Neuronal stem cell (in vitro differentiated cells): Measurements from ENCODE around the gene ARMH3.

Experiments
- DNase-seq: peaks from one replicate; pipeline ENCODE4 v3.0.0-alpha.2; 2013; ENCODE audit warnings: low spot score
- H2AFZ ChIP-seq: one replicate; pipeline ENCODE4 v1.6.1; 2013; ENCODE audit warnings: mild to moderate bottlenecking, low read length, inconsistent platforms
- H2AK5ac ChIP-seq: 2 replicates; pipeline ENCODE4 v1.6.1; 2013; ENCODE audit warnings: low read depth, mild to moderate bottlenecking, inconsistent platforms, low read length, moderate library complexity, mixed read lengths
- H2BK120ac ChIP-seq: 2 replicates; pipeline ENCODE4 v1.6.1; 2013; ENCODE audit warnings: low read depth, mild to moderate bottlenecking, inconsistent platforms, low read length, moderate library complexity, mixed read lengths
- H2BK12ac ChIP-seq: one replicate; pipeline ENCODE4 v1.6.1; 2013; ENCODE audit warnings: low read length, inconsistent platforms
- H2BK15ac ChIP-seq: 2 replicates; pipeline ENCODE4 v1.6.1; 2013; ENCODE audit warnings: mild to moderate bottlenecking, low read length, inconsistent platforms, mixed read lengths
- H2BK5ac ChIP-seq: one replicate; pipeline ENCODE4 v1.6.1; 2013; ENCODE audit warnings: inconsistent platforms, mild to moderate bottlenecking, low read length, moderate library complexity
- H3K14ac ChIP-seq: one replicate; pipeline ENCODE4 v1.6.1; 2013; ENCODE audit warnings: low read length, inconsistent platforms
- H3K18ac ChIP-seq: 2 replicates; pipeline ENCODE4 v1.6.1; 2013; ENCODE audit warnings: low read length, inconsistent platforms
- H3K23ac ChIP-seq: 2 replicates; pipeline ENCODE4 v1.6.1; 2013; ENCODE audit warnings: low read depth, mild to moderate bottlenecking, mixed read lengths, low read length, inconsistent platforms; ENCODE audit not compliant: poor library complexity
- H3K27ac ChIP-seq: replicated peaks from 3 replicates; pipeline ENCODE4 v1.5.1; 2013; ENCODE audit warnings: low read length, inconsistent platforms
- H3K27me3 ChIP-seq, 3 experiments: 2 replicates each; pipeline ENCODE4 v1.6.1; 2013; ENCODE audit warnings: low read length in 3 of 3, mild to moderate bottlenecking in 2 of 3, inconsistent platforms in 1 of 3, low read depth in 1 of 3, mixed read lengths in 1 of 3, moderate library complexity in 1 of 3; ENCODE audit not compliant: control insufficient read depth in 3 of 3, insufficient read depth in 3 of 3
- H3K36me3 ChIP-seq, 2 donors: replicated peaks in 1 of 2; 2 replicates each; pipeline ENCODE4 v1.6.1; 2013; ENCODE audit warnings: low read length in 2 of 2; ENCODE audit not compliant: control insufficient read depth in 2 of 2, insufficient read depth in 2 of 2
- H3K4ac ChIP-seq: 2 replicates; pipeline ENCODE4 v1.6.1; 2013; ENCODE audit warnings: inconsistent platforms, mild to moderate bottlenecking, low read length, moderate library complexity
- H3K4me1 ChIP-seq, 2 donors: 1 replicate in 1 of 2; 2 replicates in 1 of 2; pipeline ENCODE4 v1.6.1; 2013; ENCODE audit warnings: low read length in 2 of 2, low read depth in 1 of 2; ENCODE audit not compliant: control insufficient read depth in 2 of 2, insufficient read depth in 1 of 2
- H3K4me2 ChIP-seq: one replicate; pipeline ENCODE4 v1.6.1; 2013; ENCODE audit warnings: mild to moderate bottlenecking, low read length, inconsistent platforms; ENCODE audit not compliant: insufficient read depth, poor library complexity, severe bottlenecking
- H3K4me3 ChIP-seq, 2 donors: 2 replicates each; pipeline ENCODE4 v1.5.1; 2013; ENCODE audit warnings: low read length in 2 of 2, mild to moderate bottlenecking in 2 of 2, inconsistent platforms in 1 of 2, moderate library complexity in 1 of 2
- H3K79me1 ChIP-seq: one replicate; pipeline ENCODE4 v1.6.1; 2013; ENCODE audit warnings: low read depth, mild to moderate bottlenecking, inconsistent platforms, low read length, moderate library complexity
- H3K9ac ChIP-seq: one replicate; pipeline ENCODE4 v1.6.1; 2013; ENCODE audit warnings: mild to moderate bottlenecking, low read depth, low read length, inconsistent platforms; ENCODE audit not compliant: poor library complexity
- H3K9me3 ChIP-seq, 2 donors: replicated peaks in 1 of 2; 2 replicates each; pipeline versions ENCODE3 to v1.6.1; 2013; ENCODE audit warnings: low read length in 2 of 2, mild to moderate bottlenecking in 2 of 2, inconsistent platforms in 1 of 2, low read depth in 1 of 2, mixed read lengths in 1 of 2, moderate library complexity in 1 of 2; ENCODE audit not compliant: control insufficient read depth in 2 of 2, insufficient read depth in 1 of 2
- H4K8ac ChIP-seq: one replicate; pipeline ENCODE4 v1.6.1; 2013; ENCODE audit warnings: low read depth, mild to moderate bottlenecking, inconsistent platforms, low read length, moderate library complexity
- H4K91ac ChIP-seq: one replicate; pipeline ENCODE4 v1.6.1; 2013; ENCODE audit warnings: low read length, low read depth, mild to moderate bottlenecking, inconsistent platforms; ENCODE audit not compliant: poor library complexity
- WGBS, 2 donors: extraction: QIAGEN DNeasy Blood & Tissue Kit; methylation state at CpG; one replicate each; pipeline ENCODE4 v1.1.7; 2013; ENCODE audit warnings: missing lambda C conversion rate in 2 of 2, mixed read lengths in 1 of 2; ENCODE audit not compliant: insufficient read length in 2 of 2, insufficient replicate concordance in 1 of 2; ENCODE audit errors: extremely low coverage in 2 of 2; 5-methylcytosine and 5-hydroxymethylcytosine counted together

ARMH3 gene

GRCh38 chr10:101905251-101905650 is 150.7 kb downstream of the ARMH3 start:
- H2BK120ac ChIP-seq, result no peak overlapping the region
- H3K14ac ChIP-seq, result no peak overlapping the region
- H3K36me3 ChIP-seq, result no peaks in the 10 kb centered on the region
- no peak overlapping the region for H3K4ac ChIP-seq
- no peak overlapping the region for H4K91ac ChIP-seq
- H4K8ac ChIP-seq, result no peak overlapping the region
- no peak overlapping the region for H3K4me3 ChIP-seq
- H2BK12ac ChIP-seq, result no peak overlapping the region
- H3K18ac ChIP-seq, result no peak overlapping the region
- no peak overlapping the region for H2BK5ac ChIP-seq
- H2AK5ac ChIP-seq, result no peak overlapping the region
- H3K4me2 ChIP-seq, result no peak overlapping the region
- no peak overlapping the region for H3K9ac ChIP-seq
- no peaks in the 10 kb centered on the region for H3K9me3 ChIP-seq
- no peaks in the 10 kb centered on the region for H3K27me3 ChIP-seq
- H2AFZ ChIP-seq, result no peak overlapping the region
- peaks cover 8 to 18% of the 10 kb centered on the region in 2 donors for H3K4me1 ChIP-seq
- H3K27ac ChIP-seq, result no peak overlapping the region
- no CpG with 5 or more reads among the region's 2 CpGs for WGBS, 2 donors
- no peak overlapping the region for H2BK15ac ChIP-seq
- H3K23ac ChIP-seq, result no peak overlapping the region
- DNase-seq, result no peak
- H3K79me1 ChIP-seq, result no peaks in the 10 kb centered on the region

- Histone ChIP-seq H3K27ac (peak overlapping the region; percentile 1), H3K4ac (no peak overlapping the region), H2BK120ac (no peak overlapping the region), H3K4me2 (no peak overlapping the region), H3K9ac (no peak overlapping the region), H3K18ac (no peak overlapping the region), H3K9me3 (no peaks in the 10 kb centered on the region), H3K4me3 (no peak overlapping the region), H4K91ac (no peak overlapping the region), H2BK12ac (no peak overlapping the region), H3K23ac (no peak overlapping the region), H3K79me1 (no peaks in the 10 kb centered on the region), H2BK5ac (no peak overlapping the region), H2AK5ac (no peak overlapping the region), H3K14ac (no peak overlapping the region), H3K36me3 (no peaks in the 10 kb centered on the region), H2AFZ (no peak overlapping the region), H2BK15ac (no peak overlapping the region), H3K27me3 (no peaks in the 10 kb centered on the region), H3K4me1 (peaks cover 8 to 18% of the 10 kb centered on the region in 2 donors), H4K8ac (no peak overlapping the region)
- no peak for DNase-seq
- no CpG with 5 or more reads among the region's 7 CpGs for whole genome bisulfite sequencing, 2 donors
Observed at GRCh38 chr10:101903827-101904550, 152.0 kb downstream of the ARMH3 start.

- Histone ChIP-seq H4K91ac (no peak overlapping the region), H2AFZ (peak overlapping the region; percentile 60), H2AK5ac (no peak overlapping the region), H3K9ac (no peak overlapping the region), H3K4me2 (peak overlapping the region; percentile 14), H2BK15ac (no peak overlapping the region), H3K27me3 (no peaks in the 10 kb centered on the region), H3K9me3 (no peaks in the 10 kb centered on the region), H2BK12ac (no peak overlapping the region), H3K23ac (no peak overlapping the region), H2BK120ac (no peak overlapping the region), H3K4me1 (peaks cover 8 to 19% of the 10 kb centered on the region in 2 donors), H3K4me3 (no peak overlapping the region), H3K4ac (no peak overlapping the region), H3K79me1 (no peaks in the 10 kb centered on the region), H3K36me3 (no peaks in the 10 kb centered on the region), H4K8ac (no peak overlapping the region), H3K18ac (no peak overlapping the region), H3K27ac (peak overlapping the region; percentile 77), H3K14ac (no peak overlapping the region), H2BK5ac (no peak overlapping the region)
- DNase-seq, result no peak
- no CpG with 5 or more reads among the region's 4 CpGs for WGBS, 2 donors
Observed at GRCh38 chr10:101902820-101903145, 153.2 kb downstream of the ARMH3 start.

DNA sequence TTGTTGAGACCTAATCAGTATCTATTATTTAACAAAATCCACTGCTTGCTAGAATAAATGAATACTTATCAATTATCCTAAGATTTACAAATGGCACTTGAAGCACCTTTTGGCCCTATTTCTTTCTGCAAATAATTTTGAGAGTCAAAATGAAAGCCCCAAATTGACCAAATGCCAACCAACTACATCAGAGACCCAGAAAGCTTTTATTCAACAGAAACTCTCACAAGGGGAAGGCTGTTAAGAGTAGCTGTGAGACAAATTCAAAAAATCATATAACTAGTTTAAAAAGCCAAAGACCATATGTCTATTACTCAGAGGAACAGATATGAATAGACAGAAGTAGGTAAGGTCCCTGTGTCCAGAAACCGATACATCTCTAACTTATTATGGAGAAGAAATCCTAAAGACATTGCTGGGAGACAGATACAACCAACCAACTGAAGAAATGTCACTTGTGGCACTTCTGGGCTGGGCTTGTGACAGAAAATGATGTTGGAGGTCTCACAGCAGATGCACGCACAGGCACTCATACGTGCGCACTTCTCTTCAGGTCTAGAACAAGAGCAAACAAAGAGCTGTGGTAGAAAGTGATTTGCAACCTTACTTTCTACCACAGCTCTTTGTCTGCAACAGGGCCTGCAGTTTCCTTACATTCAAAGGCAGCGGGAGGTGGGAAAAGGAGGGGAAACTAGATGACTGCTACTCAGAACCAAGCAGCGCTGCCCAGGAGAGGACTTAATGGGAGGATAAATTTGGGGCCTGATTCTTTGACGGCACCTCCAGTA is 153.7 kb downstream of the ARMH3 start:
- Histone ChIP-seq H3K9ac (no peak overlapping the region), H3K79me1 (no peaks in the 10 kb centered on the region), H3K14ac (no peak overlapping the region), H2BK12ac (no peak overlapping the region), H3K27ac (peak overlapping the region; percentile 77), H4K91ac (no peak overlapping the region), H3K18ac (peak overlapping the region; percentile 20), H2BK120ac (no peak overlapping the region), H3K4ac (no peak overlapping the region), H3K4me3 (no peak overlapping the region), H3K9me3 (no peaks in the 10 kb centered on the region), H2AFZ (peak overlapping the region; percentile 60), H2BK15ac (no peak overlapping the region), H4K8ac (no peak overlapping the region), H3K4me1 (peaks cover 8 to 21% of the 10 kb centered on the region in 2 donors), H3K4me2 (peak overlapping the region; percentile 14), H3K23ac (no peak overlapping the region), H2AK5ac (no peak overlapping the region), H3K27me3 (no peaks in the 10 kb centered on the region), H3K36me3 (no peaks in the 10 kb centered on the region), H2BK5ac (no peak overlapping the region)
- WGBS, 2 donors, result no CpG with 5 or more reads among the region's 7 CpGs
- DNase-seq, result peak; percentile 36
